BJ (cell line): Measurements from ENCODE around the gene PALD1. TPM values are rescaled to one million over a fixed set of nuclear protein-coding genes. Genes with fewer than 3 reads are reported as not detected.
"Not testable (repeated sequence)": the region's sequence is repeated elsewhere in the genome, so short reads cannot be mapped to it uniquely, and the experiment has no call there.

Source experiments
- CTCF ChIA-PET: fragments of 350-600 bp; formaldehyde crosslinking; extraction: SDS; loops from one replicate; lab custom pipeline; 2021; ENCODE audit warnings: antibody characterized with exemption, inconsistent platforms; lab: Yijun Ruan, JAX
- POLR2A ChIA-PET: fragments of 300-600 bp; sonication (Branson Sonifier 250); formaldehyde crosslinking; extraction: SDS; loops from one replicate; lab custom pipeline; 2021; ENCODE audit warnings: antibody characterized with exemption; lab: Charles Lee
- DNase-seq: peaks from one replicate; pipeline ENCODE4 v3.0.0-alpha.2; 2011; ENCODE audit warnings: low read depth
- H3K27me3 ChIP-seq: 2 replicates; pipeline ENCODE4 v1.6.0; 2011; ENCODE audit warnings: low read length; ENCODE audit not compliant: control insufficient read depth, insufficient read depth
- H3K36me3 ChIP-seq: 2 replicates; pipeline ENCODE4 v1.5.1; 2011; ENCODE audit warnings: low read length; ENCODE audit not compliant: control insufficient read depth, insufficient read depth
- H3K4me3 ChIP-seq: 2 replicates; pipeline ENCODE4 v1.5.1; 2011; ENCODE audit warnings: low read depth, mild to moderate bottlenecking, control low read depth, low read length
- polyA plus RNA-seq: library from polyadenylated mRNA; depleted of rRNA; stranded (reverse); fragments of >200 nt; gene quantifications from 2 replicates; pipeline ENCODE4 v1.2.3, GENCODE V29; 2011
- TF ChIP-seq, protein P1 (sequence below): IDR thresholded peaks from 2 replicates; pipeline ENCODE4 v1.5.1; 2011; ENCODE audit warnings: low read depth, mild to moderate bottlenecking, control low read depth, inconsistent platforms, low read length, moderate library complexity; ENCODE audit not compliant: insufficient read depth

The PALD1 gene
- polyA plus RNA-seq, 1 experiment, result 0.10 TPM

DNA sequence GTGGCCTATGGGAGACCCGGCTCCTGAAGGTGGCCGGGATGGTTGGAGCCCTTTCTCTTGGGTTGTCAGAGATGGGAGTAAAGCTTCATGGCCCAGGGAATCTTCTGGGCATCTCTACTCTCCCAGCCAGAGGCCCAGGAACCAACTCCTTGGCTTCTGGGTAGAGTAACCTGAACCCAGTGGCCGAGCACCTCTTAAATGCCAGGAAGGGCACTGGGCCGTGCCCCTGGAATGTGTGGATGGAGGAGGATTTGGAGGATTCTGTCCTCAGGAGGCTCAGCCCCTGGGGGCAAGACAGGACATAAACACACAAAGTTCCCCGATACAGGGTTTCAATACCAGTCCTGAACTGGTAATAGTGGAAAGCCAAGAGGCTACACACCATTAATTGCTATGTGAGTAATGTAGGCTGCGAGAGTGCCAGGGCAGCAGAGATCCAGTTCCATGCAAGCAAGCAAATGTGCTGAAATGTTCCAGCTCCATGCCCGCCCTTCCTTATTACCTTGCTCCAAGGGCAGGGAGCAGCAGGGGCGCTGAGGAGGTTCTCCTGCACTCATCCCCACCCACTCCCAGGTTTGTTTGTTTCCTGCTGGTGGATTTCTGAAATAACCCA, 1.2 kb downstream of the PALD1 start:
- ChIA-PET POLR2A (no interaction called here), CTCF (no interaction called here)
- no peak overlapping the region for H3K4me3 ChIP-seq
- TF ChIP-seq, protein P1, sequence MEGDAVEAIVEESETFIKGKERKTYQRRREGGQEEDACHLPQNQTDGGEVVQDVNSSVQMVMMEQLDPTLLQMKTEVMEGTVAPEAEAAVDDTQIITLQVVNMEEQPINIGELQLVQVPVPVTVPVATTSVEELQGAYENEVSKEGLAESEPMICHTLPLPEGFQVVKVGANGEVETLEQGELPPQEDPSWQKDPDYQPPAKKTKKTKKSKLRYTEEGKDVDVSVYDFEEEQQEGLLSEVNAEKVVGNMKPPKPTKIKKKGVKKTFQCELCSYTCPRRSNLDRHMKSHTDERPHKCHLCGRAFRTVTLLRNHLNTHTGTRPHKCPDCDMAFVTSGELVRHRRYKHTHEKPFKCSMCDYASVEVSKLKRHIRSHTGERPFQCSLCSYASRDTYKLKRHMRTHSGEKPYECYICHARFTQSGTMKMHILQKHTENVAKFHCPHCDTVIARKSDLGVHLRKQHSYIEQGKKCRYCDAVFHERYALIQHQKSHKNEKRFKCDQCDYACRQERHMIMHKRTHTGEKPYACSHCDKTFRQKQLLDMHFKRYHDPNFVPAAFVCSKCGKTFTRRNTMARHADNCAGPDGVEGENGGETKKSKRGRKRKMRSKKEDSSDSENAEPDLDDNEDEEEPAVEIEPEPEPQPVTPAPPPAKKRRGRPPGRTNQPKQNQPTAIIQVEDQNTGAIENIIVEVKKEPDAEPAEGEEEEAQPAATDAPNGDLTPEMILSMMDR, result no peak
- DNase-seq, result no peak
- H3K27me3 ChIP-seq, result peaks cover 49% of the 10 kb centered on the region
- no peaks in the 10 kb centered on the region for H3K36me3 ChIP-seq

DNA sequence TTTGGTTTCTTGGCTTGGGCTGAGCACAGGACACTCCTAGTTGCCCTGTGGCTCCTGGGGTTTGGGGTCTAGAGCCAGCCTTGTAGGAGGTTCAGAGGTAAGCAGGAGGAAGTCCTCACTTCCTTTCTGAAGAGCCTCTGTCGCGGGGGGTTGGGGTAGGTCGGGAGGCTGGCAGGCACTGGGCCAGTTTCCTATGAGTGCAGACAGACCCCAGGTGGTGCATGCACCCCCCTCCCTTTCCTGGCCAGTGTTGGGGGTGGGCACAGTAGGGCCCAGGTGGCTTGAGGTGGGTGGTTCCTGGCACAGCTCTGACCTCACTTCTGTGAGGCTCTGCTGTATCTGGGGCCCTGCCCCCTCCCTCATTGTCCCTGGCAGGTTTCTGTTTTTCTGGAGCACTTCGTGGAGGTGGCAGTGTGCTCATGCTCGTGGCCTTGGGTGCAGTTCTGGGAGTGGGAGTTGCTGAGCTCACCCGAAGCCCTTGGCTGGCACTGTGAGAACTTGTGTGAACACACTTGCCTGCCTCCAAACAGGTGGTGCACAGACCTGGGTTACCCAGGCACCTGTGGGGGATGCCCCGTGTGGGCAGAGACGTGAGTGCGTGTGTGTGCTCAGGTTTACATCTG, 1.8 kb downstream of the PALD1 start:
- CTCF ChIA-PET, result no interaction called here
- no peaks in the 10 kb centered on the region for H3K36me3 ChIP-seq
- peaks cover 47% of the 10 kb centered on the region for H3K27me3 ChIP-seq
- POLR2A ChIA-PET, result no interaction called here
- TF ChIP-seq, protein P1, result no peak
- no peak for DNase-seq
- H3K4me3 ChIP-seq, result no peak overlapping the region

DNA sequence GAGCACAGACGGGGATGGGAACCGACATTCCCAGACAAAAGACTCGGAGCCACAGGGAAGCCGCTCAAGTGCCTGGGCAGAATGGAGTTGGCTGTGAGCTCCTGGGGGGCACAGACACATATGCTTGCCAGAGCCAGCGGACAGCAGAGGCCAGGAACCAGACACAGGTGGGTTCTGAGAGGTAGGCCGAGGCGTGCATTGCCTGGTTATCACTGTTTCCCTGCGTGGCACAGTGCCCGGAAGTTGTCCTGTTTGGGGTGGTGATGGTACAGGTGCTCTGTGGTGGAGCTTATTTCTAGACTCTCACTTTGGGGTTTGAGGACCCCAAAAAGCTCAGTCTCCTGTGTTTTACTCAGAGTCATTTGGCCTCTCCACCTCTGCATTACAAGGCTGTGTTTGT, 2.5 kb downstream of the PALD1 start:
- TF ChIP-seq, protein P1, result no peak
- no peak for DNase-seq
- no peak overlapping the region for H3K4me3 ChIP-seq
- peaks cover 46% of the 10 kb centered on the region for H3K27me3 ChIP-seq
- no peaks in the 10 kb centered on the region for H3K36me3 ChIP-seq
- ChIA-PET POLR2A (no interaction called here), CTCF (no interaction called here)

DNA sequence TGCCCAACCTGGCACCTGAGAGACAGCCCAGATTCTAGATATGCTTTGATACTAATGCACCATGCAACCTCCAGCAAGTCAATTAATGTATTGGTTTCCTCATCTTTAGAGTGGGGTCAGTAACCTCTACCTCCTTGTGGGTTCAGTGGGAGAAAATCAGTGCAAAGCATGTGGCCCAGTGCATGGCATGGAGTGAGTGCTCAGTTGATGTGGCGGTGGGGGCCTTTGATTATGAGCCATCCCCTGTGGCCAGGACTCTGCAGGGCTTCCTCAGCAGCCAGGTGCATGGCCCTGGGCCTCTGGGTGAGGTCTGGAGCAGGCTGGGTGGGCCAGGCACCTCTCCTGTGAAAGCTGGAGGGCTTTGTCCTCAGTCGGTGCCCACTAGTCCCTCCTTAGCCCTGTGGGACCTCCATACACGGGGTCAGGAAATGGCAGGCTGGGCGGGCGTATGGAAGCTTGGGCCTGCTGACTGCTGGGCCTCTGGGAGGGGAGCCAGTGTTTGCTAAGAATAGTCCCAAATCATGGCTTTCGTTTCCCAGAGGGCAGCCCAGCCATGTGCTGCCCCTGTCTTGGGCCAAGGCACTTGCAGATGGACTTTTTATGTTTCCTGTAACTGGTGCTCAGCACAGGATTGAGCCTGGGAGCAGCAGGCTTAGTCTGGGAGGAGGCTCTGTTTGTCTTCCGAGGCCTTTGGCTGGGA, 3.4 kb downstream of the PALD1 start:
- Histone ChIP-seq H3K4me3 (no peak overlapping the region), H3K36me3 (no peaks in the 10 kb centered on the region), H3K27me3 (peaks cover 39% of the 10 kb centered on the region)
- ChIA-PET POLR2A (no interaction called here), CTCF (interaction anchor here (0.7 kb wide), 1 partner anchor 11 kb away, joined by 3 read pairs; no protein-coding TSS in a partner anchor)
- TF ChIP-seq, protein P1, result no peak
- DNase-seq, result no peak

DNA sequence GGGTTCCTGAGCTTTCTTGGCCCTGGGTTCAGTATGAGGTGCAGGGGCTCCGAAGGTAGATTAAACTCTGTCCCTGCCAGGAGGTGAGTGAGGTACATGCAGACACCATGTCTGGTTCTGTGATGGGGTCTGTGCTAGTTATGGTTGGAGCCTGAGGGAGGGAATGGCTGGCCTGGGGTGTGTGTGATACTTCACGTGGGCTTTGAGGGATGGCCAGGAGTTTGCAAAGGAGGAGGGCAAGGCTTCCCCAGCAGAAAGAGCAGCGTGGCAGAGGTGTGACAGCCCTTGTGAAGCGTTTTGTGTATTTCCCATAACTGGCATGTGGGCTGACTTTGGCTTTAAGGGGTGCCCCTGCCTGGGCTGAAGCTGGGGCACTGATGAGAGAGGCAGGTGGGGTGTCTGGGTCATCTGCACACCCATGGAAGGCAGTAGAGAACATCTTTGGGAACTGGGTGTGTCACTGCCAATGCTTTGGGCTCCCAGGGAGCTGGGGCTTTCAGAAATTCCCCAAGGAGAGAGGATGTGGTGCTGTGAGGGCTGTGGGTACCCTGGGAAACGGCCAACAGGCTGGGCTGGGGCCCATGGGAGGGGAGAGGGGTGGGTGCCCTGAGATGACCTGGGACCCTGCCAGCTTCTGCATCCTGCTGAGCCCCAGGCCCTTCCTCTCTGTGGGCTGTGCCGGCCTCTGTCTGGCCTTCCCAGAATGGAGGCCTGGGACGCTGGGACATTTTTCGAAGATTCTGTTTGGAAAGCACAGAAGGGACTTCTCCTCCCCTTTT, 4.6 kb downstream of the PALD1 start:
- peaks cover 31% of the 10 kb centered on the region for H3K27me3 ChIP-seq
- H3K36me3 ChIP-seq, result no peaks in the 10 kb centered on the region
- ChIA-PET POLR2A (no interaction called here), CTCF (no interaction called here)
- no peak overlapping the region for H3K4me3 ChIP-seq
- TF ChIP-seq, protein P1, result no peak
- DNase-seq, result no peak

DNA sequence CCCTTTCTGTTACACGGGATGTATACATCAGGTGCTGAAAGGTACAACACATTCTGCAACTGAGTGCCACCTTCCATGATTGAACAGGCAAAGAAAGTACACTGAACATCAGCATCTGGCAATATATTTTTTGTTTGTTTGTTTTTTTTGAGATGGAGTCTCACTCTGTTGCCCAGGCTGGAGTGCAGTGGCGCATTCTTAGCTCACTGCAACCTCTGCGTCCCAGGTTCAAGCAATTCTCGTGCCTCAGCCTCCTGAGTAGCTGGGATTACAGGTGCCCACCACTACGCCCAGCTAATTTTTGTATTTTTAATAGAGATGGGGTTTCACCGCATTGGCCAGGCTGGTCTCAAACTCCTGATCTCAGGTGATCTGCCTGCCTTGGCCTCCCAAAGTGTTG, 5.3 kb downstream of the PALD1 start:
- CTCF ChIA-PET, DNase-seq, POLR2A ChIA-PET, H3K36me3 ChIP-seq, H3K4me3 ChIP-seq: not testable (repeated sequence)
- H3K27me3 ChIP-seq, result peaks cover 31% of the 10 kb centered on the region
